Activated CD4-positive, CD25-positive, alpha-beta regulatory T cell (primary cell): ENCODE data around the gene NT5C2.
"Not testable (repeated sequence)": the region's sequence is repeated elsewhere in the genome, so short reads cannot be mapped to it uniquely, and the experiment has no call there.

Source experiments
- DNase-seq, 4 experiments: peaks; one replicate each; lab custom pipeline; 2025; lab: John Stamatoyannopoulos, UW

The NT5C2 gene

DNA sequence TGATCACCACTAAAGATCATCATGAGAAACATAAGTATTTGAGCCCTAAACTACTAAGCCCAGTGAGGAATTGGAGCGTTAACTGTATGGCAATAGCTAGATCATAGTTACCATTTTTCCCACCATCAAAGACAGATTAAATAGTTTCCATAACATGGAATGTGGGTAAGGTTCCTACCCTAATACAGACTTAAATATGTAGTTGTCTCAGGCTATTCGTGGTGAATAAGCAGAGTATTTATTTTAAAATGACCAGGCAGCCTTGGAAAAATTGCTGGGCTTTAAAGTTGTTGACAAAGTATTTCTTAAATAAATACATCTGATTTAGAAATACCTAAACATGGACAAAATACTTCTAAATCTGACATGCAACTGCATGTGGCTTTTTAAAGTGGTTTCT lies 106.8 kb downstream of the NT5C2 start:
- DNase-seq = no peak

DNA sequence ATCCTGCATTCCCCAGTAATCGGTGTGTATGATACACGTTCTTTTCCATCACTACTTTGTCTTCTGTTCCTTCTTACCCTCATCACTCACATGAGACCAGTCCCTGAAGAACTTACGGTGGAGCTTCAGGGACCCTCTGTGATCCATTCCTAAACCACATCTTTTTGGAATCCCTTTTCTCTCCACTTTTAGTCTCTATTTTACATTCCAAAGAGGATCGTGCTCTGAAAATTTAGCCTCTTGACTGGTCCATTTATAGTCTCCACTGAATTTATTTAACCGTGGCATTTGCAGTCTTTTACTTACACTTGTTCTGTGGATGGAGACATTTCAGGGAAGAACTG lies 109.1 kb downstream of the NT5C2 start:
- no peak for DNase-seq

DNA sequence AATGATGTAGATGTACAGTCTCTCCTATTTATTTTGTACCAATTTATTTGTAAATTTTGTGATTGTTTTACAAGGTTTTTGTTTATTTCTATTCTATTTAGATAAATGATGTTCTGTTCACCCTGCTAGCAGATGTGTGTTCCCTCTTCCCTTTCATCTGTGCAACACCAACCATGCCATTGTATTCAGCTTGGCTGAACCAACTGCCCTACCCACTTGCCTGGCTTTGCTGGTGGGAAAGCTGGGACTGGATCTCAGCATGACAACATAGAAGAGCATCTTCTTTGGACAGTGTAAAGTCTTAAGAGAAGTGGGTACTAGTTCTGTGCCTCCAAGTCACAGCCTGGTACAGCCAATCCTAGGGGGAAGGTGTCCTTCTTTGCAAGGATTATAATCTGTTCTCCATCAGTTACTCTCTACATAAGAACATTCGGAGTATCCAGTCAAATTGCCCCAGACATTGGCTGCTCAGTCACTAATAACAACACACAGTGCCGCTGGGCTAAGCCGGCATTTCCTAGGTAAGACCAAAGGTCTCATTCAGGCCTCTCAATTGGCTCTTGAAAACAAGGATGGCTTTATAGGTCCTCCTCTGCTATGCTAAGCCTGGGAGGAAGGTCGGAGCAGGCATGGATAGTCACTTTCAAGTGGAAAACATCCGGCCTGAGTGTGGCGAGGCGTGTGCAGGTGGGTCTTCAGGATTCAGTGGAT lies 109.7 kb downstream of the NT5C2 start:
- no peak for DNase-seq

DNA sequence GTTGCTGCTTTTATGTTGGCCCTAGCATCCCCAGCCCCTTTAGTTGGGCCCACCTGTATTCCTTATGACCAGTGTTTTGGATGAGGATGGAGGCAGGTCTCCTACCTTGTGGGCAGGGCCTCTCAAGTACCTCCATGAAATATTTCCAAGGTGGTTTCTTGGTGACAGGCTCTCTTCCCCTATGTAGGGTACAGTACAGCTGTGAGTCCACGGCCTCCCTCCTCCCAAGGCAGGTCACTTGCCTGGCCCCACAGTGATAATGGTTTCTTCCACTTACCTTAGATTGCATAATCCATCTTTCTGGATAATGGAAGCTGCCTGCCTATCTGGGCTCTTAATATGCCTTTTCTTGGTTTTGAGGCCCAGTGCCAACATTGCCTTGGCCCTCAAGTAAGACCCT lies 110.4 kb downstream of the NT5C2 start:
- no peak for DNase-seq

DNA sequence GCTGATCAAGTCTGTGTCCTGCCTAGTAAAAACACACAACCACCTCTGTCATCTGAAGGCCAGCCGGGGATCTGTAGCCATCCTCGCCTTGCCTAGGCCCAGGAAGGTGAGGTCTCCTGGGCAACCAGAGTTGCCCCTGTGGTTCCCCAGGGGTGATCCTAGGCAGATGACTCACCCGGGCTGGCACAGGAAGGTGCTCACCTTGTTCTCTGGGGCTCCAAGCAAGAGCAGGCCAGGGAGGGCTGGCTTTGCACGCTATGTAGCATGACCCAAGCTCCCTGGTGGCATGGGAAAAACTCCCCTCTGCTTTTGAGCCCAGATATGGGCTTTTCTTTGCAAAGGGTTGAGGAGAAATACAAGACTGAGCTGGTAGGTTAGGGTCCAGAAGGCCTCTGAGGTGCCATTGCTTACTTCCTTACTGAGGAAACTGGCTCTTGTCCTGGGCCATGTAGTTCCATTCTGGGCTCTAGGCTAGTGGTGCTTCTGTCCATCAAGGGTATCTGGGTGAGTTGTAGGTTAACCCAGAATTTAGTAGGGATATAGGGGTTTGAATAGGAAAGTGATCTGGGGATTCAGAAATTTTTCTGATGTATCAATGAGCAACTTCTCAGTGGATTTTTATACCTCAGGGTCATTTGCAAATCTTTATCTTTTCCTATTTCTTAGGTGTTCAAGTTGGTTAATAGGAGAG lies 112.0 kb downstream of the NT5C2 start:
- no peak for DNase-seq

DNA sequence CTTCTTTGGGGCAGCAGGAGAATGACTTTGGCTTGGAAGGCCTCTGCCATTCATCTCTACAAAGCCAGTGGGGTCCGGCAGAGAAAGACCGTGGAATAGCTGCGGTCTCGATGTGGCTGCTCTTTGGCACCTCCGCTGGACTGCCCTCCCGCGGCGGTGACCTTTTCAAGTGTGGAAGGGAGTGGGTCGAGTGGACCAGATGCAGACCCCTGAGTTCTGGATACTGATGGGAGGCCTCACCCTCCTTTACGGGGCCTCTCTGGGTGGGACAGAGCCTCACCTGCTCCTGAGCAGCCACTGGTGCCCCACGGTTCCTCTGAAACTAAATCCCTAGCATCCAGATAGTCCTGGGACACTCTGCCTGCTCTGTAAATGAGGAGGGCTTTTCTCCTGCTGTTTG lies 113.1 kb downstream of the NT5C2 start:
- no peak for DNase-seq

DNA sequence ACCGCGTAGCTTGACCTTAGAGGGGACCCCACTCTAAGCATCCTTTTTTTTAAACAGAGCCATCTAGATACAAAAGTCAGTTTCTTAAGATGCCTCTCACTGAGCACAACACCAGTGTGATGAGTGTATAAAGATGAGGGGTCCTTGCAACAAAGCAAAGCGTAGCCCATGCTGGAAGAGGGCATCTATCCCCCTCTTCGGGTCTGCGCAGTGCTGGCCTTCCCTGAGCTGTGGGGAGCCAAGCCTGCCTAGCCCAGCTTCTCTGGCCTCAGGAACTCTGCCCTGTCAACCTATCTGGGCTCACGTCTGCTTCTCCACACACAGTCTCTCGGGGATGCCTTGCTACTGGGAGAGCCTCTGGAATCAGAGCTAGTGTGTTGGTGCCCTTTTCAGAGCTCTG lies 114.0 kb downstream of the NT5C2 start:
- no peak for DNase-seq

DNA sequence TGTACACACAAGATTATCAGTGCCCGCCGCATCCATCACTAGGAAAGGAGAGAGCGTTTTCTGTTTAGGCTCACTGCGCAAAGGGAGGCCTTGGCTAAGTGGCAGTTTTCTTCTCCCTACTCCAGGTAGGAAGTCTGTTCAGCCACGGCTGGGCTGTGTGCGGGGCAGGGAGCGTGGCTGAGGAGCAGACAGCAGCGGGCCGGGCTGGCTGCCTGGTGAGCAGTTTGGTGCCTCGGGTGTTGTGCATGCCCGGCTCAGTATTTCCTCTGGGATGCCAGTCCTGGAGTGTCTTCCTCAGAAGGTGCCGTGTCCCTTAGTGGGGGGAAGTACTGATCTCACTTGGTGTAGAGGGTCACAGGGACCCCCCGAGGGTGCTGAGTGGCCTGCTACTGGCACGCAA lies 114.4 kb downstream of the NT5C2 start:
- DNase-seq = no peak

DNA sequence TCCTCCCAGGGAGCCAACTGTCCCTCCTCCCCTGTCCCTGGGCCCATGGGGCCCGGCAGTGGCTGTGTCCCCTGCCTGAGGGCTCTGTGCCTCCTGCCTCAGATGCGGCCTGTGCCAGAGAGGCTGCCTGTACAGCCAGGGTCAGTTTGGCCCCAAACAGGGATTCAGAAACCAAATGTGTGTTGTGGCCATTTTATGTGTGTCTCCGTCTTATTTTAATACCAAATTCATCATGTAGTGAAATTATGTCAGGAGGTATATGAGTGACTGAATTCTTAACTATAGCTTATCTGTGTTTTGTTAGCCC lies 114.8 kb downstream of the NT5C2 start:
- no peak for DNase-seq

DNA sequence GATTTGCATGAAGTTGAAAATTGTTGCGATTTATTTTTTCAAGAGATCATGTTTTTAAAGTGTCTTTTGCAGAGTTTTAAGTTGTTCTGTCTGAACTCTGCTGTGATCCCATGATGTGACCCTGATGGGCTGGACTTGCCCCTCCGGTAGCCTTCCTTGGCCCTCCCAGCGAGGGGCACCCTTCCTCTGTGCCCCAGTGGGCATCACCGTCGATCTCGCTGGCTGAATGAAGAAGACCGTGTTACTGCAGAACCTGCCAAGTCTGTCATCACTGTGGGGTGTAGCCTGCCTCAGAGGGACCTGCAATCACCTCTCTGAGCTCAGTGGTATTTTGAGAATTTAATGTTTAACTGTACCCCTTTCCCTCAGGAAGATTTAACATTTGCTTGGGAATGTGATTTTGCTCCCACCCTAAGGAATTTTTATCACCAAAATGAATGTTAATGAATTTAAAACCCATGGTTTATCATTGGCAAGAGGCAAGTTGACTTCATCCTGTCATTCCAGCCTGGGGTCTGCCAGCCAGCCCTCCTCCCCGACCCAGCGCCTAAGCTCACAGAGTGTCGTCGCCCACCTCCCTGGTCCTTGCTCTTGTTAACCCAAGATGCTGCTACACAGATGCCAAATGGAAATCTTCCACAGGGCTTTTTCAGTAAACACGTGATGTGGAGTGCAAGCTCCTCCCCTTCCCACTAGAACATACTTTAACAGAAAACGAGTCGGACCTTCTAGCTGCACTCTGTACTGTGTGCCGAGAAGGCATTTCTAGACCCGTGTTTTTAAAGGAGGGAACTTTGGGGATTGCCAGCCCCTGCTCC lies 115.4 kb downstream of the NT5C2 start:
- DNase-seq = no peak

DNA sequence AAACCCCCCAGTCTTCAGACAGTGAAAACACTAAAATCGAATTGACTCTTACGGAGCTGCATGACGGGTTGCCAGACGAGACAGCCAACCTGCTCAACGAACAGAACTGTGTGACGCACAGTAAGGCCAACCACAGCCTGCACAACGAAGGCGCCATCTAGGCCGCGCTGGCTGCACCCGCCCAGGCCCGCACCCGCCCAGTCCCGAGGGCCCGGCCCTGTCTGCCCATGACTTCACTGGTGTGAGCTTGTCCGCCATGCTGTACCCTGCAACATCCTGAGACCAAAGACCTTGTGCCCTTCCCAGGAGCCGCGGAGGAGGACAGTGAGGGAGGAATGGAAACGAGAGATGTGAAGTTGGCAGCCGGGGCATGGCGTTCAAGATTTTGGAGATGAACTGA lies 116.1 kb downstream of the NT5C2 start:
- no peak for DNase-seq

DNA sequence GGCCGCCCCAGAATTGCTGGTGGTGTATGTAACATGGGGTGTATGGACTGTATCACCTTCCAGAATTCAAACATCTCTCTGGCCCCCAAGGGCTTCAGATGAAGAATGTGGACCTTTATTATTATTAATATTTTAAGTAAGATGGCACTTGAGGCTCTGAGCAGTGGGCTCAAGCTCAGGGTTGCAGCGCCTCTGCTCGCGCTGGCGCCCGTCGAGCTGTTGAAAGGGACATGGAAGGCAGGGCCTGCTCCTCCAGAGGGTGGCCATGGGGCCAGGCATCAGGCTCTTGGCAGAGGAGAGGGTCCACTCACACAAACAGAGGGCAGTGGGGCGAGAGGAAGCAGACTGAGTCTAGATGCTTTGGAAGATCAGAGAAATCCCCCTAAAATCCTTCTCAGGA lies 120.2 kb downstream of the NT5C2 start:
- DNase-seq = no peak

DNA sequence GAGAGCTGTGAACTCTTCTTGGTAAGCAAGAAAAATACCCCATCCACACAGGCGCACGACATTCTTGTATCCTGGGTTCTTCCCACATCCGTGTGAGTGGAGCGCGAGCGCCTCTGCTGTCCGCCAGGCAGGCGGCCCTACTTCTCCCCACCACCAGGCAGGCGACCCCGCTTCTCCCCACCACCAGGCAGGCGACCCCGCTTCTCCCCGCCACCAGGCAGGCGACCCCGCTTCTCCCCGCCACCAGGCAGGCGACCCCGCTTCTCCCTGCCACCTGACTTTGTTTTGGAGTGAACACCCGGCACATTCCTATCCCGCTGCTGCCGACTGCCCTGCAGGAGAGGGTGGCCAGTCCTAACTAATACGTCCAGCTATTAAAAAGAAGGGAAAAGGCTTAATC lies 120.8 kb downstream of the NT5C2 start:
- no peak for DNase-seq

DNA sequence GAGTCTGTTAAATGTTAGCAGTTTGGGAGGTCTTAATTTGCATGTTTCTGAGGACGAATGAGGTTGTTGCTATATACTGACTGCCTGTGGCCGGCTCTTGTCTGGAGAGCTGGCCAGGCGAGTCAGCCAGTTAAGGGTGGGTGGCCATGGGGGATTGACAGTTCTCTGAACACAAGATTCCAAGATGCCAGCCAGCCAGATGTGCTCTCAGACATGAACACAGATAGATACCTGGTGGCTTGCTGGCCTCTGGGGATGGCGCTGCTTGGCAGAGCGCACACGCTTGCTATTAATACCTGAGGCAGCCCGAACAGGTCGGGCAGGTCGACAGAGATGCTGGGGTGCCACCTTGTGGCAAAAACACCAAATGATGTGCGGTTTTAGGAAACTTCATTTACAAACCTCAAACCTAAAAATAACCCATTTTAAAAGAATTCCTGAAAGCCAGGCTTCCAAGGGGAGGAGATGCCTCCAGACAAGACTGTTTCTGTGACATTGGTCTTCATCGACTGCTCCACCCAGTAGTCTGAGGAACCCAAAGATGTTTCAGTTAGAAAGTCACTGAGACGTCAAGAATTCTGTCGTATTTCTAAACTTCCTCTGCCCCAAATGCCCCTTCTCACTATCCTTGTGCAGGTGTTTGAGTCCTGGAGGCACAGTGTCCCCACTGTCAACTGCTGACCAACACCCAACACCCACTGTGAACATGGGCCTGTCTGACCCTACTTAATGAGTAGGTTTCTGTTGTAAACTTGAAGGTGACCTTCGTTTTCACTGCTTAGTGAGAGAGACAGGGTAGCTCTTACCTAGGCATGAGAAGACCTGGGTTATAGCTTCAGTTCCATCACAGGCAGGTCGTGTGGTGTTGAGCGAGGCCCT lies 123.4 kb downstream of the NT5C2 start:
- peak; percentile 39 to 54 (median 45) for DNase-seq

DNA sequence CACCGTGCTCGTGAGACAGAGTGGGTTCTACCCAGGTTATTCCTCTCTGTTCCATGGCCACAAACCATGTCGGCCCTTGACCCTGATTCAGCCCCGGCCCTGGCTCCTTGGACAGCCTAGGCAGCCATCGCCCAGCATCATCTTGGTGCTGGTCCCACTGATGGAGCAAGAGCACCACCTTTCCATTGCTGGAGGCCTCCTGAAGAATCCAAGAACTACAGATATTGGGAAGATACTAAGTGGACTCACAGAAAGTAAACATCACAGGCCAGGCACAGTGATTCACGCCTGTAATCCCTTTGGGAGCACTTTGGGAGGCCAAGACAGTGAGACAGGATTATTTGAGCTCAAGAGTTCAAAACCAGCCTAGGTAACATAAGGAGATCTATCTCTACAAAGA lies 125.1 kb downstream of the NT5C2 start:
- DNase-seq = no peak

DNA sequence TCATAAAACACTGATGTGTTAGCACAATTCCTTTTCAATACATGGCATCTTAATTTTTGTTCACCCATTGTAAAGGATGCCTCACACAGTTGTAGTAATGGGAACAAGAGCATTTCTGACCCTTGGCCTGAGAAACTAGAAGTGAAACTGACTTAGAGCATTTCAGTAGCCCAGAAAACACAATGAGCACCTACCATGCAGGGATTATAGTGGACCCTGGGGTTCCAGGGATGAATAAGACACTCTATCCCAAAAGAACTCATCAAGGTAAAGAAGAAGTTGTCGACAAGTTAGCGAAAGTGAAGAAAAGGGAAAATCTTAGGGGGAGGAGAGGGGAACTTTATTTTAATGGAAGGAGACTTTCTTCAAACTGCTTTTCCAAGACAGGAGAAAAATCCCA lies 125.6 kb downstream of the NT5C2 start:
- DNase-seq = no peak

DNA sequence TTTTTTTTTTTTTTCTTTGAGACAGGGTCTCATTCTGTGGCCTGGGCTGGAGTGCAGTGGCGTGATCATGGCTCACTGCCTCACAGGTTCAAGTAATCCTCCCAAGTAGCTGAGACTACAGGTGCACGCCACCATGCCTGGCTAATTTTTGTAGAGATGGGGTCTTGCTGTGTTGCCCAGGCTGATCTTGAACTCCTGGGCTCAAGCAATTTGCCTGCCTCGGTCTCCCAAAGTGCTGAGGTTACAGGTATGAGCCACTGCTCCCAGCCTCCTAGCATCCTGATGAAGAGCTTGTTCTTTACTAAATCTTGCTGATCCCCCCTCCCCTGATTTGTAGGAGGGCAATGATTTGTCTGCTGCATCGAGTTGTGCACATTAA lies 126.0 kb downstream of the NT5C2 start:
- not testable (repeated sequence) for DNase-seq

DNA sequence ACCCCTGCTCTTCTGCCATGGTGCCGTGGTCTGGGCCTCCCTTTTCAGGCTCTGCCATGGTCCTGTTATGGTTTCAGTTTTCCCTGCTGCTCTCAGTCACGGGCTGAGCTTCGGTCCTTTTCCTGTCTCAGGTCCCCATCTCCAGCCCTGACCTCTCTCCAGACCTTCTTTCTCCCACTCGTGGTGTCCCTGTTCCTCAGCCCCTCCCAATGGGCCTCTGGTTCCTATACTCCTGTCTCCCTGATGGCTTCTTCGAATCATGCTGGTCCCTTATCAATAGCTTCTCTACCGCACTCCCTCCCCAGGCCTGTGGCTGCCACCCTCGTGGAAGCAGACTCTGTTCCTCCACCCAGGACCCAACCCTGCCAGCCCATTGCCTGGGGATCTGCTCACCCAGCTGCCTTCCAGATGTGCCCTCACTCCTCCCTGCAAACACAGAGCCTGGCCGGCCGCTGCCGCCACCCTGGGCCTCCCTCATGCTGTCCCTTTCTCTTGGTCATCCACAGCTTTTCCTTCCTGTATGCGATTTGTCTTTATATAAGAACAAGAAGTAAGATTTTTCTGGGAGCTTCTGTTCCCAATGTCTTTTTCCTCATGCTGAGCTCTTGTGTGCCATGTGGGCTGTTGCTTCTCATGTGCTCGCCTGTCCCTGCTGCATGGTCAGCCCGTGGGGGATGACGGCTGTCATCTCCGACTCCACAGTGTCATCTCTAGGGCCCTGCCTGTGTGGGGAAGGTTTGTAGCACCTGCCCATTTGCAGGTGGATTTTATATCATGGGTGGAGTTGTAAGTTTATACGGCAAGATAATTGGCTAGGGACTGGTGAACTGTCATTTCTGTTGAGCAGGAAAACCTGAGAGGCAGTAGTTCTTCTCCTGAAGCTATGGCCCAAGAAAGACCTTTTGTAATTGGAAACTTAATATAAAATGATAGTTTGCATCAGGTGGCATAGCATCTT lies 126.7 kb downstream of the NT5C2 start:
- no peak for DNase-seq

DNA sequence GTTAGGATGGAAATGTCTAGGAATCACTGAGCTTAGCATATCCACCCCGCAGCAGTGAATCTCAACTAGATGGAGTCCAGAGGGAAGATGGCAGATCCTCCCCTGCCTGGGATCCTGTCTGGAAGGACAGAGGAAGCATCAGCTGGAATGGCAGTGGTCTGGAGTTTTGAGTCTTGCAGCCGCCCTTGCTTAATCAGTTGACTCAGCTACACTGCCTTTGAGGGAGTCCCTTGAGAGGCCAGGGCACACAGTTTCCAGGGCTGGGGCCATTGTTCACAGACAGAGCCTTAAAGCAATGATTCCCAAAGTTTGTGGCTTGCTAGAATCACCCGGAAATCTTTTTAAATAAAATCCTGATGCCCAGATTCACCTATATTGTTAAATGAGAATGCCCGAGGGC lies 128.1 kb downstream of the NT5C2 start:
- no peak for DNase-seq

DNA sequence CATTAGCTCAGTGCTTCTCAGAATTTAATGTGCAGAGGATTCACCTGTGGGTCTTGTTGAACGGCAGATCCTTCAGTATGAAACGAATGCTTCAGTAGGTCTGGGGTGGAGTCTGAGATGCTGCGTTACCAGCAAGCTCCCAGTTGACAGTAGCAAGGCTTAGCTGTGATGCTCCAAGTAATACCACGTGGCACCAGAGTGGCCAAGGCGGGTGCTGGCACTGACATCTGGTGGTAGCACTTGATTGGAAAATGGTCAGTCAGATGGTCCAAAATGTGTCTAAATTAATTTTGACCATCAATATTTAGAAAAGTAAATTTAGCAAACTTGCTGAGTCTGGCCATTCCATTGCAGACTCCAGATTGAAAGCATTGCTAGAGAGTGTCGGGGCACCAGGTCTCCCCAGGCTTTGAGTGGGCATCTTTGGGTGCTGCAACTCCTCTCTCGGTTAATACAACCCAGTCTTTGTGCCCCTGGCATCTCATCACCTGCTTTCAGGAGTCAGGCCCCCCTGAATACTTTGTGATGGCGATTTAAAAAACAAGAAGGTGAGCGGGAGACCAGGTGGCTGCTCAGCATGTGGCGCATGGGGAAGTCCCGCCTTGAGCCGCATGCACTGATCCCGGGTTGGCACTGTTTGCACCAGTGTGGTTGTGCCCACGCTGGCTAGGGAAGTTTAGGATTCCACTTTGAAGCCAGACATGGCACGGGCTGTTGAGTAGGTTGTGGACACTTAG lies 130.1 kb downstream of the NT5C2 start:
- DNase-seq = no peak

DNA sequence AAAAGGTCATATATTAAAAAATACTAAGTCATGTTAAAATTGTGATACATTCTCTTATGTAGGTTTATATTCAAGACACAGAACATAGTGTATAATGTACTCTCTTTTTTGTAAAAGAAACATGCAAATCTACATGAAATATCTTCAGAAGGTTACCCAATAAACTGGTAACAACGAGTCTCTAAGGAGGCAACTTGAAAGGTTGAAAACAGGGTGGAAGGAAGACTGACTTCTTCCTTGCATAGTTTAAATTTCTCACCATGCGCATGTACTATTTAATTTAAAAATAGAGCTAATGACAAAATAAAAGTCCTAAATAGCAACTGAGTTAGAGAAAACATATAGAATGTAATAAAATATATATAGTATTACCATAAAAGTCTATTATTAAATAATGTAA lies 132.5 kb downstream of the NT5C2 start:
- DNase-seq = no peak
